ENCODE measurements around the gene RFX2. TPM values are rescaled to one million over a fixed set of nuclear protein-coding genes. Genes with fewer than 3 reads are reported as not detected.
A peak's percentile ranks its signal among the peaks of the same experiment; 100 is the strongest.

RFX2 gene
- total and polyA plus RNA-seq, 9 of the 15 experiments (the other 6 are each of a cell fraction or from before 2014, with no cell fraction given), result 3.6 to 18.7 (median 8.7) TPM

DNA sequence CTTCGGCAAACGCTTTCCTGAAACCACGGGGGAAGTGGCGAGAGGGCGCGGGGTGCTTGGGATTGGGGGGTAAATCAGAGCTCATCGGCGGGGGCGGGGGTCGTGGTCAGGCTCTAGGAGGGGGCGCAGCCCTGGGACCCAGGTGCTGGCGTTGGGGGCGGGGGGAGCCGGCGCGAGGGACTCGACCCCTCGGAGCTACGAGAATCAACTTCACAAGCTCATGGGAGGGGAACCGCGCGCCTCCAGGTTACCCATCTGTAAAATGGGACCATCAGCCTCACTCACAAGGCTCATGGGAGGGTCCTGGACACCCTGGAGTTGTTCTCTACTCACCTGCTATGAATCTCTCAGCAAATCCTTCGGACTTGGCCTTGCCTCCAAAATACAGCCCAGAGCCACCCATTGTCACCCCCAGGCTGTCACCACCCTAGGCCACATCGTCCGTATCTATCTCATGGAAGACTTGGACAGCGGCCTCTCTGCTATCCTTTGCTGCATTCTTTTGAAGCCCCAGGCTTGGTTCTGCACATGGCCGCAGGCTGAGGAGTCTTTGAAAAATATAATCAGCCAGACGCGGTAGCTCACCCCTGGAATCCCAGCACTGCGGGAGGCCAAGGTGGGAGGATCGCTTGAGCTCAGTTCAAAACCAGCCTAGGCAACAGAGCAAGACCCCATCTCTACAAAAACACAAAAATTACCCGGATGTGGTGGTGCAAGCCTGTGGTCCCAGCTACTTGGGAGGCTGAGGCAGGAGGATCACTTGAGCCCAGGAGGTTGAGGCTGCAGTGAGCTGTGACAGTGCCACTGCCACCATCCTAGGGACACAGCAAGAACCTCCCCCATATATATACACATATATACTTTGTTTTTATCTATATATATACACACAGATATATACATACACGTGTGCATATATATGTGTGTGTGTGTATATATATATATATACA, 131.4 kb downstream of the RFX2 start (continued):
- TF ChIP-seq, protein P1, sequence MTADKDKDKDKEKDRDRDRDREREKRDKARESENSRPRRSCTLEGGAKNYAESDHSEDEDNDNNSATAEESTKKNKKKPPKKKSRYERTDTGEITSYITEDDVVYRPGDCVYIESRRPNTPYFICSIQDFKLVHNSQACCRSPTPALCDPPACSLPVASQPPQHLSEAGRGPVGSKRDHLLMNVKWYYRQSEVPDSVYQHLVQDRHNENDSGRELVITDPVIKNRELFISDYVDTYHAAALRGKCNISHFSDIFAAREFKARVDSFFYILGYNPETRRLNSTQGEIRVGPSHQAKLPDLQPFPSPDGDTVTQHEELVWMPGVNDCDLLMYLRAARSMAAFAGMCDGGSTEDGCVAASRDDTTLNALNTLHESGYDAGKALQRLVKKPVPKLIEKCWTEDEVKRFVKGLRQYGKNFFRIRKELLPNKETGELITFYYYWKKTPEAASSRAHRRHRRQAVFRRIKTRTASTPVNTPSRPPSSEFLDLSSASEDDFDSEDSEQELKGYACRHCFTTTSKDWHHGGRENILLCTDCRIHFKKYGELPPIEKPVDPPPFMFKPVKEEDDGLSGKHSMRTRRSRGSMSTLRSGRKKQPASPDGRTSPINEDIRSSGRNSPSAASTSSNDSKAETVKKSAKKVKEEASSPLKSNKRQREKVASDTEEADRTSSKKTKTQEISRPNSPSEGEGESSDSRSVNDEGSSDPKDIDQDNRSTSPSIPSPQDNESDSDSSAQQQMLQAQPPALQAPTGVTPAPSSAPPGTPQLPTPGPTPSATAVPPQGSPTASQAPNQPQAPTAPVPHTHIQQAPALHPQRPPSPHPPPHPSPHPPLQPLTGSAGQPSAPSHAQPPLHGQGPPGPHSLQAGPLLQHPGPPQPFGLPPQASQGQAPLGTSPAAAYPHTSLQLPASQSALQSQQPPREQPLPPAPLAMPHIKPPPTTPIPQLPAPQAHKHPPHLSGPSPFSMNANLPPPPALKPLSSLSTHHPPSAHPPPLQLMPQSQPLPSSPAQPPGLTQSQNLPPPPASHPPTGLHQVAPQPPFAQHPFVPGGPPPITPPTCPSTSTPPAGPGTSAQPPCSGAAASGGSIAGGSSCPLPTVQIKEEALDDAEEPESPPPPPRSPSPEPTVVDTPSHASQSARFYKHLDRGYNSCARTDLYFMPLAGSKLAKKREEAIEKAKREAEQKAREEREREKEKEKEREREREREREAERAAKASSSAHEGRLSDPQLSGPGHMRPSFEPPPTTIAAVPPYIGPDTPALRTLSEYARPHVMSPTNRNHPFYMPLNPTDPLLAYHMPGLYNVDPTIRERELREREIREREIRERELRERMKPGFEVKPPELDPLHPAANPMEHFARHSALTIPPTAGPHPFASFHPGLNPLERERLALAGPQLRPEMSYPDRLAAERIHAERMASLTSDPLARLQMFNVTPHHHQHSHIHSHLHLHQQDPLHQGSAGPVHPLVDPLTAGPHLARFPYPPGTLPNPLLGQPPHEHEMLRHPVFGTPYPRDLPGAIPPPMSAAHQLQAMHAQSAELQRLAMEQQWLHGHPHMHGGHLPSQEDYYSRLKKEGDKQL (CRISPR knock-in tag; IDR thresholded peaks at IDR 0.05; ENCODE audit: borderline replicate concordance), result peak; percentile 73; the same call in 1 of the 2 replicates
